NCI-H2171 treated with DMSO at 0.1 percent for 48 hours (cell line): ENCODE results near the gene ZNF664.

ENCODE experiments used
- DNase-seq: peaks from one replicate; lab custom pipeline; 2025; lab: John Stamatoyannopoulos, UW

ZNF664 gene

GRCh38 chr12:124010687-124011086 is 37.7 kb downstream of the ZNF664 start:
- DNase-seq, result no peak

DNA sequence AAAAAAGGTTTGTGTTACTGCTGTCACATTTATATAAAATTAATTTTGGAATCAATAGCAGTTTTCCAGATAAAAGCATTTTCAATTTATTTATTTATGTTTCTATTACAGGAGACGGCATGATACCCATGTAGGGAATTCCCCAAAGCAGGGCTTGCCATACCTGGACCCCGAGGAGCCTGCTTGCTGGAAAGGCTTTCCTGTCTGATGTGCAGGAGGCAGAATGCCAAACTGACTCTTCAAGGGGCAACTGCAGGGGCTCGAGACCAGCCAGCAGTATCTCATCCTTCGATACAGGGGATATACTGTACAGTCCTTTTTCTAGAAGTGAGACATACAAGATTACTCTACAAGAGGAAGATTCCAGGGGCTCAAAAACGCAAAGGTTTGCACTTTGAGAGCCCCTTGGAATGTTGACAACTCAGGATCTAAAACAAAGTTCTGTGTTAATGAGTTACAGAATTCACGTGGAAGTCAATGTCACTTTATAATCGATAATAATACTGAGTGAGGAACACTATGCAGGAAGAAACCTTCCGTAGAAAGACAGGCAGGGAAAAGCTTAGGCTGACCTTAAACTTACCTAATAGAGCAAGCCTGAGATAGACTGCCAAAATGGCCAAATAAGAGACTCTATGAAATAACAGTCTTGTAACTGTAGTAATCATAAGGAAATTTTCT is 38.6 kb downstream of the ZNF664 start:
- no peak for DNase-seq

GRCh38 chr12:124013073-124013472 is 40.1 kb downstream of the ZNF664 start:
- no peak for DNase-seq

DNA sequence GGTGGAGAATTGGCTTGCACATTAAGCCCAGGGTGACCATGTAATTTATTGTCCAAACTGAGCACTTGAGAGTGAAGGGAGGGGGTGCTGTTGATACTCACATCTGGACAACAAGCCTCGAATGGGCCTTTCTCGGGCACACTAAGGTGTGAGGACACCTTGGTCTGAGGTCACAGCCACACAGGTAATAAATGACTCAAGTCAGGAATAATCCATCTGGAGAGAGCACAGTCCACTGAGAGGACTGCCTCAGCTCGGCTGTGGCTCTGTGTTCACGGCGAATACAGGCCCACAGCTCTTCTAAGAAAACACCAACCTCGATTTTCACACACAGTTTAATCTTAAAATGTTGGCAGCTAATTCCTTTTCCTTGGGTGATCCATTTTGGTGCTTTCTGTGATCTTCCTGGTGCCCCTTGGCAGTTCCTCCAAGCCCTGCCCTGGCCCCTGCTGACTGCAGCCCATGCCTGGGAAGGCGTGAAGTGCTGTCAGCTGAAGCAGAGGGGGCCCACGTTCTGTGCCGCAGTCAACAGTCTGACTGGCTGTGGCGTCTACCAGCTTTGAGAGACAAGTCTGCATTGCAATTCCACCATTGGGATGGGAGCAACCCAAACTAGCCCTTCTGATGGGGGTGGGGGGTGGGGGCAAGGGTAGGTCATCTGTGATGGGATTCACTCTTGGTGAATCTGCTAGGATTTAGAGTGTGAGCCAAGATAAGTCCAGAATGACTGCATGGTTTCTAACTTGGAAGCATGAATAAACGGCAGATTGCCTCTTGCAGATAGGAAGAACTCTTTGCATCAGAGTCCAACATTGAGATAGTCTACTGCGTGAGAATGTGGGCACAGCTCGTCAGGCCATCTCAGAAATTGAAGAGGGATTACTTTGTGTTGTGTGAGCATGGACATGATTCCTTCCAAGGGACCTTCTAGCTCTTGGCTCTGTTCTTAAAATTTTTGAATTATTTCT is 42.8 kb downstream of the ZNF664 start:
- no peak for DNase-seq

DNA sequence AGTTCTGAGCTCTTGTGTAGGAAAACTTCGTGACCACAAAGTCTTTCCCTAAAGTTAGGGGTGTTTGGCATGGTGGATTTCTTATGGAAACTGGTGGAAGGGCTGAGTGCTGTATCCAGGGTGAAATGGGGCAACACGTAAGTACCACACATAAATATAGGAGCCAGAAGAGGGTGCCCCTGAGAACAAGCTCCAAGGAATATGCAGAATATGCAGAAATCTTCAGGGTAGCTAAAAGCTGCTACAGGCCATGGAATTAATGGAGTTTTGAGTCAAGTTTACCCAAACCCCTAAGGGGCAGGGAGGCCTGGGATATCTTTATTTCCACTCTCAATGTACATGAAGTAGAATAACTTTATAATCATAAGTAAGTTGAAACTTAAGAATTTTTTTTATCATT is 44.0 kb downstream of the ZNF664 start:
- DNase-seq, result no peak

DNA sequence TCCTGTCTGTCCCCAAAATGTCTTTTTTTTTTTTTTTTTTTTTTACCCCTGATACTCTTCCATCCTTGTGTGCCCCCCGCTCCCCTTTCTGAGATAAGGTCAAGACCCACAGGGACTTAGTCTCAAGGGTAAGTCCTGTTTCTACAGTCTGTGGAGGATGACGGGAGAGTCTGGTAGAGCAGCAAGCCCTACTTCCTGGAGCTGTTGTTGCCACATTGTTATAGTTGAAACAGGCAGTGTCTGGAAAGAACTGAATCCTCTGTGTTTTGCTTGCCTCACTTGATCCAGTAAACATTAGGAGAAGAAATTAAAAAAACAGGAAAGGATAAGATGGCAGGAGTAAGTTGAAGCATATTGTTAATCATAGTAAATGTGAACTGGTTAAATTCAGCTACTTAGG is 45.5 kb downstream of the ZNF664 start:
- no peak for DNase-seq

GRCh38 chr12:124019115-124019514 is 46.1 kb downstream of the ZNF664 start:
- no peak for DNase-seq

- DNase-seq, result no peak
These were observed 47.5 kb downstream of the ZNF664 start for GRCh38 chr12:124020514-124020949.

GRCh38 chr12:124021007-124021406 is 48.0 kb downstream of the ZNF664 start:
- DNase-seq, result no peak

- peak; percentile 33 for DNase-seq
These were observed 49.1 kb downstream of the ZNF664 start for GRCh38 chr12:124022161-124022560.

DNA sequence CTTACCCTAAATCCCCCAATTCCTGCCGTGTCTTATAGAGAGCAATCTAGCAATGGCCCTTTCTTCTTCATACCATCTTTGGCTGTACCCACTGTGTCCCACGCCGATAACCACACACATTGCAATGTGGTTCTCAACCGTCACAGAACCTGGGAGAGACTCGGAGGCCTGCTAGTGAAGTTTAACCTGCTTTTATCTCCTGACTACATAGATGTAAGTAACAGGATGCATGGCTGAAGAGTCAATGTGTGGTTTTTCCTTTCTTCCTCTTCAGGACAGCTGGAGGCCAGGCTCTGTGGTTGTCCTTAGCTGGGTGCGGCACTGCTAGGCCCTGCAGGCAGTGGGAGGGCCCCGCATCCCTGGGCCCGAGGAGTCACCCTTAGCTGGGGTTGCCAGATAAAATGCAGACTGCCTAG is 51.3 kb downstream of the ZNF664 start:
- DNase-seq, result no peak

DNA sequence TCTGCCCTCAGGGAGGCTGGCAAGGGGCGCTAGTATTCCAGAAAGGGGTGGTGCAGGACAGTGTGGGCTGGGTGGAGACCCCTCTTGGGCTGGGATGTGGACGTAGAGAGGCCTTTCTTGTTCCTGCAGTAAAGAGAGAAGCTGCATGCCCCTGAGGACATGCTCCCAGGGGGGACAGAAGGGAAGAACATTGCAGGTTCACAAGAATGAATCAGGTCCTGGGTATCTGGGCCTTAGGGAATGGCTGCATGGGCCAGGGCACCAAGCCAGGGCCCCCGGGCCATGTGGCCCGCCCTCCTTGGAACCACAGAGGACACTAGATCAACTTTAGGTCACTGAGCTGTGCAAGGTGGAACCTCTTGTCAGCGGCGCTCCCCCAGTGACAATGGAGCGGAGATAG is 51.8 kb downstream of the ZNF664 start:
- DNase-seq, result no peak

GRCh38 chr12:124025661-124026060 is 52.6 kb downstream of the ZNF664 start:
- no peak for DNase-seq

DNA sequence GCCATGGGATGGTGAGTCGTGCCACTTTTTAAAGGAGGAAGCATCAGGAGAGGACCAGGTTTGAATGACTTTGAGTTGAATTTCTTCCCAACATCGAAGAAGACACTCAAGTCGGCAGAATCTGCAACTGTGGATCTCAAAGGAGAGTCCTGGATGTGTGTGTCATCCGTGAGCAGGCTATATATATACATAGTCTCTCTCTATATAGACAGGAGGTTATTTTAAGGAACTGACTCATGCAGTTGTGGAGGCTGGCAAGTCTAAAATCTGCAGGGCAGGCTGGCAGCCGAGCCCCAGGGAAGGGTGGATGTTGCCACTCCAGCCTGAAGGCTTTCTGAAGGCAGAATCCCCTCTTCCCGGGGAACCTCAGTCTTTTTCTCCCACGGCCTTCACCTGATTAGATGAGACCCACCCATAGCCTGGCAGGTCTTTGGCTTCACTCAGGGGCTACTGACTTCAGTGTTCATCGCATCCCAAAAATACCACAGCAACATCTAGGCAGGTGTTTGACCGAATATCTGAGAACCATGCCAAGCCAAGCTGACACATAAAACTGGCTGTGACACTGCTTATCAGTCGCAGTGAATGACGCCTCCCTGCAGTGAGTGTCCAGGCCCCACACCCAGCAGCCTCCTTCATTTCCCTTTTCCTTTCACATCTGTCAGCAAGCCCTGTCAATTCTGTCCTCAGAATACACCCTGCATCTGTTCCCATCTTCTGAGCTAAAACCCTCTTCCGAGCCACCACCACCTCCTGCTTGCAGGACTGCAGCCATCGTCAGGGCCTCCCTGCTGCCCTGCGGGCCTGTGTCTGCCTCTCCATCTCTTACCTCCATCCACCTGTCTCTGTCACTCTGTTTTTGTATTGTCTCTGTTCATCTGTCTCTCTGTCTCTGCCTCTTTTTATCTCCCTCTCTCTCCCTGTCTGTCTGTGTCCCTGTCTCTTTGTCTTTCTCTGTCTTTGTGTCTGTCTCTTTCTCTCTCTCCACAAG is 54.0 kb downstream of the ZNF664 start:
- DNase-seq, result no peak

DNA sequence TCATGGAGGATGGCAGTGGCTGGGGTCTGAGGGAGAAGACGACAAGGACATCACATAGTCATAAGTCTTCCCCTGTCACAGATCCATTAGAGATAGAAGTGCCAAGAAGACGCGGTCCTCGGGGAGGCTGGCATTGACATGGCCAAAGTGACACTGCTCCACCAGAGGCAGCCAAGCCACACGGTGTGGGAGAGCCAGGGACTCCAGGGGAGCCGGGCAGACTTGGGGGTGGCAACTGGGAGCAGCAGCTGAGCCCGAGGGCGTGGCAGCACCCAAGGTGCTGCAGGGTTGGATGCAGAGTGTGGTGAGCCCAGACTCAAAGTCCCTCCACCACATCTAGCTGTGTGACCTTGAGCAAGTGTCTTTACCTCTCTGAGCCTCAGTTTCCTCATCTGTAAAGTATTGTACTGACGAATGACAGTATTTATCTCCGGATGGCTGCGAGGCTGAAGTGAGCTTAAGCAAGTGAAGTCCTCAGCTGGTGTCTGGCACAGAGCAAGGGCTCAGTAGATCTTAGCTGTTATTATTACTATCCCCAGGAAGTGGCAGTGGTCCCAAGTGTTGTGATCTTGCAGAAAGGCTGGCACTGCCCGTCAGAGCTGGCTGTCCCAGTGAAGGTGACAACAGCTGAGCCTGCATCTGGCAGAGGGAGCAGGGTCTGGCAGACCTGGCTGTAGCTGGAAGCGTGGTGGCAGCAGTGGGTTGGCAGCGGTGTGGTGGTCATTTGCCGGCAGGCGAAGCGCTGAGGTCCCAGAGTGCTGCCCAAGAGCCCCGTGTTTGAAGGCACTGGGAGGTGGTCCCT is 54.9 kb downstream of the ZNF664 start:
- DNase-seq, result no peak

DNA sequence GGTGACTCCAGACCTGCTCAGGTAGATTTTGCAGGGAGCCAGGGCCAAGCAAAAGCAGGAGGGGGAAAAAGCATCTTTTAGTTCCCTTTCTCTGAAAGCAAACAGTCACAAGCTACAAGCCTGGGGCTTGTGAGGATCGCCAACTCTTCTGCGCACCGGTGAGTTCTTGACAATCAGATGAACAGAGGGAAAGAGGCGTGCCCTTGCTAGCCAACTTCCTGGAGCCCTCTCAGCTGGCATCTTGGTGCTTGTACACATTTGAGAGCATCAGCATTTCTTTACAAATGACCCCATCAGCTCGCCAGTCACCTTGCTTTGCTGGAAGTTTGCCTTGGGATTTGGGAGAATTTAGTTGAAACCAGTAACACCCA is 55.5 kb downstream of the ZNF664 start:
- no peak for DNase-seq

DNA sequence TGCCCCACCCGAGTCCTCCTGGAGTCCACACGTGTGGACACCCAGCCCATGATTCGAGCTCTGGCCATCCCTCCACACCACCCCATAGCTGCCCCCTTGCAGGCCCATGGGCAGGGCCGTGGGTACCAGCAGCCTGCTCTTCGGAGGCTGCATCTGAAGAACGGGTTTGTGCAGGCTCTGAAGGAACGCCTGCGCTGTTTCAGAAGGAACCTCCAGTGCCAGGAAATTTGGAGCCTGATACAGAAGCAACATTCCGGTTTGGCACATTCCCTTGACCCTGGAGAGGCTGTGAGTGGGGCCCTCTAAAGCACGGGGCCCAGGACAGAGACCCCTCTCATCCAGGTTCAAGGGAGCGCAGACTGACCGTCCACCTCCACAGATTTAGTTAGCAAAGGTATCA is 57.0 kb downstream of the ZNF664 start:
- no peak for DNase-seq

GRCh38 chr12:124030510-124030909 is 57.5 kb downstream of the ZNF664 start:
- DNase-seq, result no peak

DNA sequence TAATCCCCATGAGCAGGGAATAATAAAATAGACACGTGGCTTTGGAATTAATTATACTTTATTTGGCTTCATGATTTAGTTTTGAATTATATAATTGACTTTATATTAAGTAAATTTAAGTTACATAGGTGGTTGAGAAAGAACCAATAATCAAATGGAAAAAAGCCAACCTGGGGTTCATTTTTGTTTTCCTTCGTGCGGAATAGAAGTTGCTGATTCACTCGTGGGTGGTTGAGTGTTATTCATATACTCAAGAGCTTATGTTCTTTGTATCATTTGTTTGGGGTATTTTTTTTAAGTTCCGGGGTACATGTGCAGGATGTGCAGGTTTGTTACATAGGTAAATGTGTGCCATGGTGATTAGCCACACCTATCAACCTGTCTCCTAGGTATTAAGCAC is 58.0 kb downstream of the ZNF664 start:
- DNase-seq, result no peak

- DNase-seq, result peak; percentile 65
These were observed 59.4 kb downstream of the ZNF664 start for GRCh38 chr12:124032265-124032886.

DNA sequence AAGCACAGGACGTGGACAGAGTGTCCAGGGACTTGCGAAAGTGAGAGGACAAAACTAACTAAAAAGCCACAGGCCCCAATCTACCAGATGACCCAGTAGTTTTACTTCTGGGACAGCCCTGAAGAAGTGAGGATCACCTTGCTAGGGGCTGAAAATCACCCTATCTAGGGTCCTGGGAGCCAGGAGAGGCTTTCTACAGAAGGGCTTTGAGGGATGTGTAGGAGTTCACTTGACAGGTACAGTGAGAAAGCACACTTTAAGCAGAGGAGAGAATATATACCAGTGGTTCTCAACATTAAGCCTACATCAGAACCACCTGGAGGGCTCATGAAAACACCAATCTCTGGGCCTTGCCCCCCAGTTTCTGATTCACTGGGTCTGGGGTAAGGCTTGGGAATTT is 60.8 kb downstream of the ZNF664 start:
- no peak for DNase-seq
